D721Med (cell line): ENCODE measurements around the gene TSPAN14.

Experiments
- DNase-seq: peaks from one replicate; pipeline ENCODE4 v3.0.0; 2011; ENCODE audit warnings: low spot score; ENCODE audit not compliant: insufficient read length
- FAIRE-seq: peaks from 2 replicates; lab custom pipeline; 2011; peaks lifted over from hg19 to GRCh38; lab: Jason Lieb, UNC
- TF ChIP-seq, protein P1 (sequence below): IDR thresholded peaks from 2 replicates; pipeline ENCODE4 v1.5.1; 2012; ENCODE audit warnings: mild to moderate bottlenecking, control low read depth; ENCODE audit not compliant: insufficient read depth; ENCODE audit errors: missing control alignments

TSPAN14 gene

GRCh38 chr10:80466724-80467326, 12.7 kb downstream of the TSPAN14 start:
- TF ChIP-seq, protein P1, sequence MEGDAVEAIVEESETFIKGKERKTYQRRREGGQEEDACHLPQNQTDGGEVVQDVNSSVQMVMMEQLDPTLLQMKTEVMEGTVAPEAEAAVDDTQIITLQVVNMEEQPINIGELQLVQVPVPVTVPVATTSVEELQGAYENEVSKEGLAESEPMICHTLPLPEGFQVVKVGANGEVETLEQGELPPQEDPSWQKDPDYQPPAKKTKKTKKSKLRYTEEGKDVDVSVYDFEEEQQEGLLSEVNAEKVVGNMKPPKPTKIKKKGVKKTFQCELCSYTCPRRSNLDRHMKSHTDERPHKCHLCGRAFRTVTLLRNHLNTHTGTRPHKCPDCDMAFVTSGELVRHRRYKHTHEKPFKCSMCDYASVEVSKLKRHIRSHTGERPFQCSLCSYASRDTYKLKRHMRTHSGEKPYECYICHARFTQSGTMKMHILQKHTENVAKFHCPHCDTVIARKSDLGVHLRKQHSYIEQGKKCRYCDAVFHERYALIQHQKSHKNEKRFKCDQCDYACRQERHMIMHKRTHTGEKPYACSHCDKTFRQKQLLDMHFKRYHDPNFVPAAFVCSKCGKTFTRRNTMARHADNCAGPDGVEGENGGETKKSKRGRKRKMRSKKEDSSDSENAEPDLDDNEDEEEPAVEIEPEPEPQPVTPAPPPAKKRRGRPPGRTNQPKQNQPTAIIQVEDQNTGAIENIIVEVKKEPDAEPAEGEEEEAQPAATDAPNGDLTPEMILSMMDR: no peak
- FAIRE-seq (no peak), DNase-seq (no peak)

DNA sequence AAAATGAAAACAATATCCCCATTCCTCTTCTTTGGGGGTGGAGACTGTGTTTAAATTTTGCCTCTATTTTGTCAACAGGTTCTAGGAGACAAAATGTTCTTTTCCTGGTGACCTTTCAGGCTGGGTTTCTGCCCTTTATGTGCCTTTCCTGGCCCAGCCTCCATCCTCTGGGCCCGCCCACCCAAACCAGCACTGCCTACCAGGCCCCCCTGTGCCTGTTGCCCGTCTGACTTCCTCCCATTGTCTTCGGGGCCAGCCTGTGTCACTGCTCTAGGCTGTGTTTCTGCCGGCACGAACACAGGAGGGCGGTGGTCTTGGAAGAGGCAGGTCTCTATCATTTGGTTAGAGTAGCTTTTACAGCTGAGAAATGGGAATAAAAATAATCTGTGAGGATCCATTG, 13.9 kb downstream of the TSPAN14 start:
- no peak for DNase-seq
- TF ChIP-seq, protein P1: no peak
- no peak for FAIRE-seq

DNA sequence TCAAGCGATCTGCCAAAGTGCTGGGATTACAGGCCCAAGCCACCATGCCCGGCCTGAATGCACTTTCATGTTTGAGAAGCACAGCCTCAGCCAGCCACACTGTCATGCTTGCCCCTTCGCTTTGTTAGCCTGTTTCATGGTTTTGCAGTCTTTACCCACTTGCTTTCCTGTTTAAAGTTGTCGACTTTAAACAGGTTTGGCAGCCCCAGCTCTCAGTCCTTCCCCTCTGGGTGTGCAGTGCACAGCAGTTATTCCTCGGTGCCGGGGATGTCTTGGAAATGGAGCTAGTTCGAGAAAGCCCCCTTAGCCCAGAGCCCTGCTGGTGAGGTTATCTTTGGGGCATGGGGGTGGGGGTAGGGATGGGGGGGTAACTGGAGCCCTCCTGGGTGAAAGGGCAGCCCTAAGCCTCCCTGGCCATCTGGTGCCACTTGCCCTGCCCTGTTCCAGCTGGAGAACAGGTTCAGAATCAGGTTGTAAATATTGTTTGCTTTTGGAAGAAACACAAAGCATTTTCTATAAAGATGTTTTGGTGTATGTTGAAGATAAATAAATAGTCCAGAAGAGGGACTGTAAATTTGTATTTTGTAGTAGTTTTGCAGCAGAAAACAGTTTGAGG, 14.8 kb downstream of the TSPAN14 start:
- no peak for DNase-seq
- FAIRE-seq: no peak
- TF ChIP-seq, protein P1: no peak

- TF ChIP-seq, protein P1: no peak
- FAIRE-seq (no peak), DNase-seq (no peak)
These were observed 16.2 kb downstream of the TSPAN14 start for GRCh38 chr10:80470266-80470665.

DNA sequence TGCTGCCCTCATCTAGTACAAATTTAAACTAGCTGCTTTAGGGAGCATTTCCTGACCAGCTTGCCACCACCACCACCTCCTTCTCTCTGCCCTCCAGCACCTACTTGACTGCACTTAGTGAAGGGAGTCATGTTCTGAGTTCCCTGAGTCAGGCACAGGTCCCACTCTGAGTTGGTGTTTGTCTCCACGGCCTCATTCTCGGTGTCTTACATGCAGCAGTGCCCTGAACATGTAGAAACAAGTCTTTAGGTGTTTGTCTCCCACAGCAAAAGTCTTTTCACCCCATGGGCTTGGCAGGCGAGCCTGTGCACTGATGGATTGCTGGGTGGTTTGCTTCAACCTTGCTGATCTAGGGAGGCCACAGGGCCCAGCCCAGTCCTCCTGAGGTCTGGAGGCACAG, 16.9 kb downstream of the TSPAN14 start:
- FAIRE-seq: no peak
- DNase-seq: no peak
- TF ChIP-seq, protein P1: no peak

DNA sequence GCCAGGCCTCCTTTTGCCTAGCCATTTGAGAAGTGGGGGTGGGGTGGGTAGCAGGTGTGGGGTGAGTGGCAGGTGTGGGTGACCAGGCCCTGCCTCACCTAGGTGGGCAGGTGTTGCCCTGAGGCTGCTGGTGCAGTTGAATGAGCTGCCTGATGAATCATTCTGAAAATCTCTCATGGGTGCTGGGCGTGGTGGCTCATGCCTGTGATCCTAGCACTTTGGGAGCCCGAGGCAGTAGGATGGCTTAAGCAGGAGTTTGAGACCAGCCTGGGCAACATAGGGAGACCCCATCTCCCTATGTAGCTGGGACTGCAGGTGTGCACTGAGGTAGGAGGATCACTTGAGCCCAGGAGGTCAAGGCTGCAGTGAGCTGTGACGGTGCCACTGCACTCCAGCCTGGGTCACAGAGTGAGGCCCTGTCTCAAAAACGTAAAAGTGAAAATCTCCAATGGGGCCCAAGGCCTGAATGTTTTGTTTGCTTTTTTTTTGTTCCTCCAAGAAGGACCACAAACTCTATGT, 17.7 kb downstream of the TSPAN14 start:
- TF ChIP-seq, protein P1: no peak
- FAIRE-seq: no peak
- no peak for DNase-seq
